Spleen (tissue), 11 donors: ENCODE results near the gene SLC12A9. TPM values are rescaled to one million over a fixed set of nuclear protein-coding genes. Genes with fewer than 3 reads are reported as not detected.
A peak's percentile ranks its signal among the peaks of the same experiment; 100 is the strongest.
"Not testable (repeated sequence)": the region's sequence is repeated elsewhere in the genome, so short reads cannot be mapped to it uniquely, and the experiment has no call there.

Experiments used
- DNase-seq: peaks from one replicate; pipeline ENCODE4 v3.0.0-alpha.2; 2020
- H3K27ac ChIP-seq, 8 donors: fragments of 200-600 bp; sonication (generic) in 7 of 8; 1 replicate in 4 of 8; 2 replicates in 4 of 8; pipeline versions ENCODE4 v1.5.0 to v1.8.0; 2016 to 2021; ENCODE audit warnings: inconsistent platforms in 4 of 8, mild to moderate bottlenecking in 4 of 8, moderate library complexity in 1 of 8
- H3K27me3 ChIP-seq, 7 donors: fragments of 200-600 bp; sonication (generic) in 6 of 7; replicated peaks in 1 of 7; 1 replicate in 4 of 7; 2 replicates in 3 of 7; pipeline versions ENCODE4 v1.5.0 to v1.8.0; 2016 to 2021; ENCODE audit warnings: inconsistent platforms in 3 of 7, mild to moderate bottlenecking in 1 of 7
- H3K36me3 ChIP-seq, 6 donors: fragments of 200-600 bp; sonication (generic) in 5 of 6; 1 replicate in 4 of 6; 2 replicates in 2 of 6; pipeline versions ENCODE4 v1.5.0 to v1.8.0; 2016 to 2021; ENCODE audit warnings: inconsistent platforms in 2 of 6
- H3K4me1 ChIP-seq, 6 donors: fragments of 200-600 bp; sonication (generic) in 5 of 6; 1 replicate in 3 of 6; 2 replicates in 3 of 6; pipeline versions ENCODE4 v1.5.0 to v1.8.0; 2016 to 2021; ENCODE audit warnings: inconsistent platforms in 3 of 6
- H3K4me3 ChIP-seq, 8 donors: fragments of 200-600 bp; sonication (generic) in 7 of 8; 1 replicate in 4 of 8; 2 replicates in 4 of 8; pipeline versions ENCODE4 v1.5.0 to v1.8.0; 2016 to 2021; ENCODE audit warnings: inconsistent platforms in 4 of 8, mild to moderate bottlenecking in 4 of 8, moderate library complexity in 2 of 8
- H3K9me3 ChIP-seq, 8 donors: fragments of 200-600 bp; sonication (generic) in 7 of 8; 1 replicate in 4 of 8; 2 replicates in 4 of 8; pipeline versions ENCODE4 v1.5.0 to v1.8.0; 2016 to 2021; ENCODE audit warnings: inconsistent platforms in 4 of 8
- POLR2A ChIP-seq, 3 donors: fragments of 450-650 bp; IDR thresholded peaks; one replicate each; pipeline ENCODE4 v1.5.1; 2017; ENCODE audit warnings: antibody characterized with exemption in 3 of 3, mild to moderate bottlenecking in 1 of 3
- POLR2AphosphoS5 ChIP-seq, 3 donors: sonication (generic); formaldehyde crosslinking; IDR thresholded peaks; one replicate each; pipeline ENCODE4 v1.5.1; 2017; ENCODE audit warnings: antibody characterized with exemption in 3 of 3
- WGBS, 5 donors: extraction: QIAGEN DNeasy Blood & Tissue Kit in 3 of 5; methylation state at CpG; one replicate each; pipeline versions ENCODE4 v1.1.5 to v1.1.7; 2013 to 2018; 5-methylcytosine and 5-hydroxymethylcytosine counted together
- intact Hi-C: fragments of 100-400 bp; cut with DNase I; formaldehyde crosslinking; loops from one replicate; pipeline ENCODE4 v1.15.0; 2023; ENCODE audit warnings: low total_unique reads
- polyA plus RNA-seq, 3 donors: library from polyadenylated mRNA; stranded (reverse); fragments of 200-250 nt; gene quantifications; one replicate each; pipeline ENCODE4 v1.2.1, GENCODE V29; 2013
- total RNA-seq, 7 donors: library from RNA; depleted of rRNA in 3 of 7; stranded (reverse); fragments of >200 nt in 3 of 7; fragmentation: NEBNext Ultra II Directional in 4 of 7; extraction: Animal tissue kit (Norgen Biotek cat#: 25700) in 4 of 7; gene quantifications; one replicate each; pipeline versions ENCODE4 v1.1.0 to v1.2.1, GENCODE V29; 2016 to 2021
- TF ChIP-seq, protein P1 (sequence below), 11 experiments: fragments of 200-600 bp in 7 of 11; fragments of 450-650 bp in 4 of 11; sonication (generic) in 4 of 11; IDR thresholded peaks in 8 of 11; conservative IDR thresholded peaks in 3 of 11; 1 replicate in 7 of 11; 2 replicates in 4 of 11; pipeline versions ENCODE4 v1.4.0 to v1.8.0; 2016 to 2021; ENCODE audit warnings: antibody characterized with exemption in 11 of 11, inconsistent platforms in 4 of 11, mild to moderate bottlenecking in 1 of 11
- donor health status: healthy with polysubstance abuse.
- donor health status: DM: no; HTN: no; CAD: no; lungs with moderate emphysema.
- donor health status: DM: no; HTN: no; CAD: no.
- donor health status: Bipolar disorder and iron deficiency.
- donor health status: healthy.
- donor health status: DM: no; HTN: no; CAD: no.
- donor health status: DM: yes; HTN: yes; CAD: no.

The SLC12A9 gene
- total and polyA plus RNA-seq, 10 donors, result 17.0 to 109 (median 51.3) TPM

DNA sequence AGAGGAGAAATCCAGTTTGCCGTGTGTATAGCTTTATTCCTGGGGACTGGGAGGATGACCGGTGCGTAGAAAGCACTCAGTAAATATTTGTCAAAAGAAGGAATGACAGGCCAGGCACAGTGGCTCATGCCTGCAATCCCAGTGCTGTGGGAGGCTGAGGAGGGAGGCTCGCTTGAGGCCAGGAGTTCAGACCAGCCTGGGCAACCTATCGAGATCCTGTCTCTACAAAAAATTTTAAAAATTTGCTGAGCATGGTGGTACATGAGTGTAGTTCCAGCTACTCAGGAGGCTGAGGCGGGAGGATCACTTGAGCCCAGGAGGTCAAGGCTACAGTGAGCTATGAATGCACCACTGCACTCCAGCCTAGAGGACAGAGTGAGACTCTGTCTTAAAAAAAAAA, 41.0 kb upstream of the SLC12A9 start:
- no peak overlapping the region for H3K27ac ChIP-seq
- no peak overlapping the region for H3K4me3 ChIP-seq
- H3K4me1 ChIP-seq, result peaks cover 0 to 44% (median 16%) of the 10 kb centered on the region in 6 donors
- peaks cover 0 to 100% (median 42%) of the 10 kb centered on the region in 6 donors for H3K36me3 ChIP-seq
- 76 to 93% (median 86%) methylated on average over 6 of the region's 6 CpGs for WGBS, 5 donors
- no peaks in the 10 kb centered on the region for H3K9me3 ChIP-seq
- no peak for DNase-seq
- intact Hi-C loops, result no loop called here
- H3K27me3 ChIP-seq, result no peaks in the 10 kb centered on the region
- TF ChIP-seq, protein P1, sequence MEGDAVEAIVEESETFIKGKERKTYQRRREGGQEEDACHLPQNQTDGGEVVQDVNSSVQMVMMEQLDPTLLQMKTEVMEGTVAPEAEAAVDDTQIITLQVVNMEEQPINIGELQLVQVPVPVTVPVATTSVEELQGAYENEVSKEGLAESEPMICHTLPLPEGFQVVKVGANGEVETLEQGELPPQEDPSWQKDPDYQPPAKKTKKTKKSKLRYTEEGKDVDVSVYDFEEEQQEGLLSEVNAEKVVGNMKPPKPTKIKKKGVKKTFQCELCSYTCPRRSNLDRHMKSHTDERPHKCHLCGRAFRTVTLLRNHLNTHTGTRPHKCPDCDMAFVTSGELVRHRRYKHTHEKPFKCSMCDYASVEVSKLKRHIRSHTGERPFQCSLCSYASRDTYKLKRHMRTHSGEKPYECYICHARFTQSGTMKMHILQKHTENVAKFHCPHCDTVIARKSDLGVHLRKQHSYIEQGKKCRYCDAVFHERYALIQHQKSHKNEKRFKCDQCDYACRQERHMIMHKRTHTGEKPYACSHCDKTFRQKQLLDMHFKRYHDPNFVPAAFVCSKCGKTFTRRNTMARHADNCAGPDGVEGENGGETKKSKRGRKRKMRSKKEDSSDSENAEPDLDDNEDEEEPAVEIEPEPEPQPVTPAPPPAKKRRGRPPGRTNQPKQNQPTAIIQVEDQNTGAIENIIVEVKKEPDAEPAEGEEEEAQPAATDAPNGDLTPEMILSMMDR (IDR thresholded peaks at IDR 0.05 in 8 of 11, conservative IDR thresholded peaks at IDR 0.05 in 3 of 11), result no peak
- TF ChIP-seq POLR2A (IDR thresholded peaks at IDR 0.05) (no peak), POLR2AphosphoS5 (IDR thresholded peaks at IDR 0.05) (no peak)

DNA sequence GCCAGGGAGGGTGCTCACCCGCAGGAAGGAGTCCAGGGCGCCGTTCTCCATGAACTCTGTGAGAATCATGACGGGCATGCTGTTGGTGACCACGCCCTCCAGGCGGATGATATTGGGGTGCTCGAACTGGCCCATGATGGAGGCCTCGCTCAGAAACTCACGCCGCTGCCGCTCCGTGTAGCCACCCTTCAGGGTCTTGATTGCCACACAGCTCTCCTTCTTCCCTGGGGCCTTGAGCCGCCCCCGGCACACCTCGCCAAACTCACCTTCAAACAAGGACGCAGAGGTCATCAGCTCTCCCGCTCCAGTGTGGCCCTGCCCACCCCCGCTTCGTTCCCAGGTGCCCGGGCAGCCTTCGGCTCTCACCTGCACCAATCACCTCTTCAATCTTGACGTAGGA, 39.8 kb upstream of the SLC12A9 start:
- Histone ChIP-seq H3K9me3 (no peaks in the 10 kb centered on the region), H3K27me3 (no peaks in the 10 kb centered on the region), H3K36me3 (peaks cover 0 to 100% (median 34%) of the 10 kb centered on the region in 6 donors), H3K4me1 (peaks cover 0 to 43% (median 14%) of the 10 kb centered on the region in 6 donors), H3K4me3 (no peak overlapping the region), H3K27ac (no peak overlapping the region)
- no peak for DNase-seq
- TF ChIP-seq POLR2AphosphoS5 (IDR thresholded peaks at IDR 0.05) (peak; percentile 9 to 72 (median 53)), POLR2A (IDR thresholded peaks at IDR 0.05) (no peak)
- 90 to 97% (median 94%) methylated on average over 18 to 22 of the region's 22 CpGs for WGBS, 5 donors
- intact Hi-C loops, result no loop called here

GRCh38 chr7:100816515-100816914, 36.0 kb upstream of the SLC12A9 start:
- H3K9me3 ChIP-seq, H3K4me3 ChIP-seq, intact Hi-C loops, H3K27me3 ChIP-seq, H3K27ac ChIP-seq, DNase-seq: not testable (repeated sequence)
- WGBS, 5 donors, result 82 to 90% (median 87%) methylated on average over 13 to 16 of the region's 16 CpGs
- peaks cover 0 to 60% (median 19%) of the 10 kb centered on the region in 6 donors for H3K4me1 ChIP-seq
- H3K36me3 ChIP-seq, result peaks cover 0 to 97% (median 34%) of the 10 kb centered on the region in 6 donors

DNA sequence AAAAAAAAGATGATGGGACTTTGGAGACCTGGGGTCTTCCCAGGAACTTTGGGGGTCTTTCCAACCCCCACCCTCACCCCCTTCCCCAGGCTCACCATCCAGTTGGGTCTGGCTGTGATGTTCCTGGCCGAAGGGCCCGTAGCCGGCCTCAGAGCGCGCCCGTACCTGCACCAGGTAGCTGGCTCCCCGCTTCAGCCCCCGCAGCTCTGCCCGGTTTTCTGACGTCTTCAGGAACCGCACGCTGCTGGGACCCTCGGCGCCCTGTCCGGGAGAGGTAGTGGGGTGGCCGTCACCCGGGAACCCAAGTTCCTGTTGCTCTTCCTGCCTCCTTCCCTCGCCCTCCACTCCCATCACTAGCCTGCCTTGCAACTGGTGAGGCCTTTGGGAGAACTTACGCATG, 35.4 kb upstream of the SLC12A9 start:
- Histone ChIP-seq H3K9me3 (no peaks in the 10 kb centered on the region), H3K27me3 (no peaks in the 10 kb centered on the region), H3K36me3 (peaks cover 0 to 97% (median 39%) of the 10 kb centered on the region in 6 donors), H3K27ac (no peak overlapping the region), H3K4me3 (no peak overlapping the region), H3K4me1 (peaks cover 0 to 66% (median 22%) of the 10 kb centered on the region in 6 donors)
- intact Hi-C loops, result no loop called here
- TF ChIP-seq POLR2AphosphoS5 (IDR thresholded peaks at IDR 0.05) (peak in 2 of 3 donors; percentile 31 to 59), POLR2A (IDR thresholded peaks at IDR 0.05) (no peak)
- TF ChIP-seq, protein P1 (IDR thresholded peaks at IDR 0.05 in 8 of 11, conservative IDR thresholded peaks at IDR 0.05 in 3 of 11), result no peak
- no peak for DNase-seq
- WGBS, 5 donors, result 83 to 93% (median 89%) methylated on average over 19 of the region's 19 CpGs

DNA sequence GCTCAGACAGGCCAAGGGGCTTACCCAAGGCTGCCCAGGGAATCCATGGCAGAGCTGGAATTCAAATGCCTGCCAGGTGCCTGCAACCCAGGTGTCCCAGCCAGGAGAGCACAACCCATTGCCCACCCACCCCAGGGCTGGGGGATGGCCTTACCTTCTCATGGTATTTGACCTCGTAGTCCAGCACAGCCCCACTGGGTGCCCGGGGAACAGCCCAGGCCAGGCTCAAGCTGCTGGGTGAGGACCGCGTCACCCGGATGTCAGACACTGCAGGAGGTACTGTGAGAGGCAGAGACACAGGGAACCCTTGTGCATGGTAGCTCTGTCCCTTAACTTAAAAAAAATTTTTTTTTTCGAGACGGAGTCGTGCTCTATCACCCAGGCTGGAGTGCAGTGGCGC, 34.1 kb upstream of the SLC12A9 start:
- intact Hi-C loops, result no loop called here
- Histone ChIP-seq H3K27me3 (peaks cover 0 to 2% (median 0%) of the 10 kb centered on the region in 7 donors), H3K27ac (peak overlapping the region in 1 of 8 donors; percentile 4), H3K36me3 (peaks cover 0 to 97% (median 37%) of the 10 kb centered on the region in 6 donors), H3K4me3 (no peak overlapping the region), H3K9me3 (no peaks in the 10 kb centered on the region), H3K4me1 (peaks cover 0 to 78% (median 28%) of the 10 kb centered on the region in 6 donors)
- TF ChIP-seq POLR2A (IDR thresholded peaks at IDR 0.05) (no peak), POLR2AphosphoS5 (IDR thresholded peaks at IDR 0.05) (peak in 1 of 3 donors; percentile 38)
- TF ChIP-seq, protein P1 (IDR thresholded peaks at IDR 0.05 in 8 of 11, conservative IDR thresholded peaks at IDR 0.05 in 3 of 11), result no peak
- WGBS, 5 donors, result 79 to 90% (median 86%) methylated on average over 9 of the region's 9 CpGs
- DNase-seq, result no peak
